ENCODE data around the gene NUP50.

The NUP50 gene

DNA sequence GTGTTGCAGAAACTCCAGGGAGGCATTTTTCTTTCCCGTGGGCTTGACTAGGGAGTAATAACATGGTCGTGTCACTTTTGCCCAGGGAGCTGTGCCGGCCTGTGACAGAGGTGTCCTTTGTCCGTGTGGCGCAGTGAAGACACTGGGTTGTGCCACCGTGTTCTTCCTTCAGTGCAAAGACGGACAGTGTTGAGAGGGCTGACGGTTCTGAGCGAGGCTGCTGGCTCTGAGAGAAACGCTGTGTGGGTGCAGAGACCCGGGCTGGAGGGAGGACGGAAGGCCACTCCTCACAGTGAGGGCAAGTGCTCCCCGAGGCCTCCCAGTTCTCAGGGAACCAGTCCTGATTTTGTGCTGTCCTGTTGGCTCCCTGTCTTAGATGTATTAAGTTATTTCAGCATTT, 20.2 kb downstream of the NUP50 start:
- no peak for DNase-seq
- Histone ChIP-seq H2AK5ac (ENCODE audit: low read length) (no peak overlapping the region), H4K8ac (ENCODE audit: low read depth, low read length) (no peak overlapping the region), H3K27ac (ENCODE audit: low read depth, low read length) (no peak overlapping the region), H3K56ac (ENCODE audit: low read length) (no peak overlapping the region), H3K4me3 (ENCODE audit: low read length) (no peak overlapping the region), H3K79me2 (ENCODE audit: control insufficient read depth, insufficient read depth, low read length) (peaks cover 14% of the 10 kb centered on the region), H3K4ac (ENCODE audit: low read depth, low read length) (no peak overlapping the region), H3K4me1 (ENCODE audit: control insufficient read depth, low read depth, low read length) (no peaks in the 10 kb centered on the region), H3K36me3 (ENCODE audit: control insufficient read depth, insufficient read depth, low read length) (peaks cover 20% of the 10 kb centered on the region), H3K9ac (ENCODE audit: low read length) (no peak overlapping the region), H2BK5ac (ENCODE audit: low read length) (no peak overlapping the region), H2BK120ac (ENCODE audit: low read depth, low read length) (no peak overlapping the region), H4K5ac (ENCODE audit: low read length) (no peak overlapping the region), H3K4me2 (ENCODE audit: low read length) (no peak overlapping the region), H3K79me1 (ENCODE audit: low read length) (peaks cover 17% of the 10 kb centered on the region), H3K23ac (ENCODE audit: low read length) (no peak overlapping the region), H3K18ac (ENCODE audit: low read length) (no peak overlapping the region), H2BK15ac (replicated peaks; ENCODE audit: low read depth) (no peak overlapping the region), H3K27me3 (ENCODE audit: insufficient read depth, low read length, poor library complexity) (no peaks in the 10 kb centered on the region)
- no CpG with 5 or more reads among the region's 13 CpGs for WGBS (ENCODE audit: extremely low coverage, insufficient coverage, low lambda C conversion rate)

DNA sequence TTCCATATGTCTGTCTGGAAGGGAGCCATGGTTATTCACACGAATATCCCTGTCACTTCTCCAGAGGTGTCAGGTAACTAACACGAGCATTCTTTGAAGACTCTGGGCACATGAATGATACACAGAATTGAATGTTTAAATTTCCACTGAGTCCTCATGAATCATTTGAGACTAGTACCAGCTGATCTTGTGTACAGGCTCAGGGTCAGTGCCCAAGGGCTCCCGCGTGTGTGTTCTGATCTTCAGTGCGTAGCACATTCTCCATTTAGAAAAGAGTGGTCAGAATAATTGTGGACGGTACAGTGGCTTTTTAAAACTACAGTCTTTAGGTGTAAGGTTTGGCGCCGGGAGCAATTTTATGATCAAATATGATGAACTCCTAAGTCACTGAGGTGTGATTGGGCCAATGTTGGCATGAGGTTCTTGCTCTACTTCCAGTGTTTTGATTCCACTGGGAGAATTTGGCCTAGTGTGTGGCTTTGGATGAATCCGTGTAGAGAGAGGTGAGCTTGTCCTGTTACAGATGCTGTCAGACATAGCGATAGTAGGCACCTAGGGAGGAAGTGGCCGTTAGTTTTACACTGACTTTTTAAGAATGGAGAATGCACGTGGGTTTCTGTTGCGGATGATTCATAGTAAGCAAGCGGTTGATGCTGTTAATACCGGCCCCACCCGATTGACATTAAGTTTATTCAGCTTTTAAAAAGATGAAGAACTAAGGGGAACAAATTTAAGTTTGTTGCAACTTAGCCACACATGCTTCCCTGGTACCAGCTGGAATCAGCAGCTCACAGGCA, 22.2 kb downstream of the NUP50 start:
- H3K23ac ChIP-seq (ENCODE audit: low read length): no peak overlapping the region
- no peak for DNase-seq
- H3K79me1 ChIP-seq (ENCODE audit: low read length): peaks cover 11% of the 10 kb centered on the region
- H3K27me3 ChIP-seq (ENCODE audit: insufficient read depth, low read length, poor library complexity): no peaks in the 10 kb centered on the region
- no peak overlapping the region for H4K5ac ChIP-seq (ENCODE audit: low read length)
- H4K8ac ChIP-seq (ENCODE audit: low read depth, low read length): no peak overlapping the region
- no peak overlapping the region for H2AK5ac ChIP-seq (ENCODE audit: low read length)
- H3K4me2 ChIP-seq (ENCODE audit: low read length): no peak overlapping the region
- no peak overlapping the region for H3K27ac ChIP-seq (ENCODE audit: low read depth, low read length)
- no peak overlapping the region for H3K4me3 ChIP-seq (ENCODE audit: low read length)
- H2BK5ac ChIP-seq (ENCODE audit: low read length): no peak overlapping the region
- no peak overlapping the region for H3K4ac ChIP-seq (ENCODE audit: low read depth, low read length)
- H3K9ac ChIP-seq (ENCODE audit: low read length): no peak overlapping the region
- H3K36me3 ChIP-seq (ENCODE audit: control insufficient read depth, insufficient read depth, low read length): peaks cover 17% of the 10 kb centered on the region
- H2BK15ac ChIP-seq (replicated peaks; ENCODE audit: low read depth): no peak overlapping the region
- no peak overlapping the region for H3K18ac ChIP-seq (ENCODE audit: low read length)
- no peak overlapping the region for H3K56ac ChIP-seq (ENCODE audit: low read length)
- no peak overlapping the region for H2BK120ac ChIP-seq (ENCODE audit: low read depth, low read length)
- no CpG with 5 or more reads among the region's 16 CpGs for WGBS (ENCODE audit: extremely low coverage, insufficient coverage, low lambda C conversion rate)
- H3K4me1 ChIP-seq (ENCODE audit: control insufficient read depth, low read depth, low read length): no peaks in the 10 kb centered on the region
- peaks cover 1% of the 10 kb centered on the region for H3K79me2 ChIP-seq (ENCODE audit: control insufficient read depth, insufficient read depth, low read length)

DNA sequence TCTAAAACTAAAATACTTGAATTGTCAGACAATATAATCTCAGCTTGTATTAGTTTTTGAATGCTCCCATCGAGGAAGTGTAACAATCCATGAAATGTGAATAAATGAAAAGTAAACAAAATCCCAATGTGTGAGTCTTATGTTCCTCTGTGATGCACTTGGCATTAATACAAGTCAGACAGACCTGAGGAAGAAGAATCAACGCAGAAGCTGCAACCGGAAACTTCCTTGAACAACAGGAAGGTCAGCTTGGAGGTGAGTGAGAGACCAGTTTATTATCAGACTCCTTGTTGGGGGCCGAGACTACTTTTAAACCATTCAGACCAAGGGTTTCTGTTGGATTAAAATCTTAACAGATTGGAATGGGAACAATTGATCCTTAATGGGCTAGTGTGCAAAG, 24.2 kb downstream of the NUP50 start:
- peaks cover 17% of the 10 kb centered on the region for H3K36me3 ChIP-seq (ENCODE audit: control insufficient read depth, insufficient read depth, low read length)

DNA sequence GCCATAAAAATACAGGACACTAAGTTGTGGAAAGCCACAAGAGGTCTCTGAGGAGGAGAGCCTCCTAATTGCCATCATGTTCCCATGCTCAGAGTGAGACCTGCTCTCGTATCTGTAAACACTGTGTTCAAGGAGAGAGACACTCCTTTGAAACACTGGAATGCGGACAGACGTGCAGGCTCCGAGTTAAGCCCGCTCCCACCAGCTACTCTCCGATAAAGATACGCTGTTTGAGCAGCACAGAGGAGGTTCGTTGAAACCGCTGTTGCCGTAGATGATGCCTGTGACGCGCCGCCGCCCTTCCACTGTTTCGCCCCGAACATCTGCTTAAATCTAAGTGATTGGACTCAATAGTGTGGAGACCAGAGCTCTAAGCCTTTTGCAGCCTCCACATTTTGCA, 25.1 kb downstream of the NUP50 start:
- peaks cover 16% of the 10 kb centered on the region for H3K36me3 ChIP-seq (ENCODE audit: control insufficient read depth, insufficient read depth, low read length)
- no peak overlapping the region for H3K27ac ChIP-seq (ENCODE audit: low read depth, low read length)
- H3K56ac ChIP-seq (ENCODE audit: low read length): no peak overlapping the region
- no peak overlapping the region for H3K4ac ChIP-seq (ENCODE audit: low read depth, low read length)
- WGBS (ENCODE audit: extremely low coverage, insufficient coverage, low lambda C conversion rate): no CpG with 5 or more reads among the region's 16 CpGs
- DNase-seq: no peak
- H3K4me3 ChIP-seq (ENCODE audit: low read length): no peak overlapping the region
- no peak overlapping the region for H2AK5ac ChIP-seq (ENCODE audit: low read length)
- no peaks in the 10 kb centered on the region for H3K27me3 ChIP-seq (ENCODE audit: insufficient read depth, low read length, poor library complexity)
- no peak overlapping the region for H4K8ac ChIP-seq (ENCODE audit: low read depth, low read length)
- H3K18ac ChIP-seq (ENCODE audit: low read length): no peak overlapping the region
- H2BK120ac ChIP-seq (ENCODE audit: low read depth, low read length): no peak overlapping the region
- H4K5ac ChIP-seq (ENCODE audit: low read length): no peak overlapping the region
- no peak overlapping the region for H2BK5ac ChIP-seq (ENCODE audit: low read length)
- H2BK15ac ChIP-seq (replicated peaks; ENCODE audit: low read depth): no peak overlapping the region
- H3K9ac ChIP-seq (ENCODE audit: low read length): no peak overlapping the region
- H3K23ac ChIP-seq (ENCODE audit: low read length): no peak overlapping the region
- no peak overlapping the region for H3K4me2 ChIP-seq (ENCODE audit: low read length)
- H3K4me1 ChIP-seq (ENCODE audit: control insufficient read depth, low read depth, low read length): no peaks in the 10 kb centered on the region
- H3K79me1 ChIP-seq (ENCODE audit: low read length): peaks cover 7% of the 10 kb centered on the region
- no peaks in the 10 kb centered on the region for H3K79me2 ChIP-seq (ENCODE audit: control insufficient read depth, insufficient read depth, low read length)

More for the DNA sequence above, 24.2 kb downstream of the NUP50 start:
- DNase-seq: no peak
- no peak overlapping the region for H3K23ac ChIP-seq (ENCODE audit: low read length)
- no CpG with 5 or more reads among the region's 4 CpGs for WGBS (ENCODE audit: extremely low coverage, insufficient coverage, low lambda C conversion rate)
- H2BK120ac ChIP-seq (ENCODE audit: low read depth, low read length): no peak overlapping the region
- H3K79me1 ChIP-seq (ENCODE audit: low read length): peaks cover 7% of the 10 kb centered on the region
- H3K18ac ChIP-seq (ENCODE audit: low read length): no peak overlapping the region
- no peak overlapping the region for H2AK5ac ChIP-seq (ENCODE audit: low read length)
- no peak overlapping the region for H3K27ac ChIP-seq (ENCODE audit: low read depth, low read length)
- H4K8ac ChIP-seq (ENCODE audit: low read depth, low read length): no peak overlapping the region
- no peak overlapping the region for H3K4ac ChIP-seq (ENCODE audit: low read depth, low read length)
- H3K79me2 ChIP-seq (ENCODE audit: control insufficient read depth, insufficient read depth, low read length): no peaks in the 10 kb centered on the region
- H3K4me3 ChIP-seq (ENCODE audit: low read length): no peak overlapping the region
- H3K4me1 ChIP-seq (ENCODE audit: control insufficient read depth, low read depth, low read length): no peaks in the 10 kb centered on the region
- no peak overlapping the region for H2BK5ac ChIP-seq (ENCODE audit: low read length)
- no peaks in the 10 kb centered on the region for H3K27me3 ChIP-seq (ENCODE audit: insufficient read depth, low read length, poor library complexity)
- no peak overlapping the region for H3K9ac ChIP-seq (ENCODE audit: low read length)
- no peak overlapping the region for H4K5ac ChIP-seq (ENCODE audit: low read length)
- H3K56ac ChIP-seq (ENCODE audit: low read length): no peak overlapping the region
- H3K4me2 ChIP-seq (ENCODE audit: low read length): no peak overlapping the region
- no peak overlapping the region for H2BK15ac ChIP-seq (replicated peaks; ENCODE audit: low read depth)

DNA sequence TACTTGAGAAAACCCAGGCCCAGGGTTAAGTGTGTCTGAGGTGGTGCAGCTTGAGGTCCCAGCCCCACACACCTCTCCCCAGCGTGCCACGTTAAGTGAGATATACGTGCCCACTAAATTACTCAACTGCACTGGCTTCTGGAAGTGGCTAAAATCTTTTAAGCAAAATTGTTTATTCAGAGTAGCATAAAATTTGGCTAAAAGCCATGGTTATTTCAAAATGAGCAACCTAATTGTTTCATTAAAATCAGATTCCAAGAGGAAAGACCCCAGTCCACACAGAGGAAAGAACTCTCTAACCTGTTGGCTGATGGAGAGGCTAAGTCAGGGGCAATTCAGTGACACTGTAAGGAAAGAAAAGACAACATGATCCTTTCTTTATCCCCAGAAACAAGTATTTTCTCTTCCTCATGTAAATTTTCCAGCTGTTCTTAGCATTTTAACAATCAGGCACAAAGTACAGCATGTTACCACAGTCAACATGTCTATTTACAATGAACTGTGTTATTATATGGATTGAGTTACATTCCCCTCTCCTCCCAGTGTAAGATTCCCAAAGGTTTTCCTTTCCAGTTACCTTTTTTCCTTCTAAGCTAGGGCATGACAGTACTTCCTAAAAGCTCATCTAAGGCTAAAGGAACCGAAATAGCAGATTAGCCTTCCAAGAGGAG, 26.6 kb downstream of the NUP50 start:
- H2AK5ac ChIP-seq (ENCODE audit: low read length): no peak overlapping the region
- H3K9ac ChIP-seq (ENCODE audit: low read length): no peak overlapping the region
- no peaks in the 10 kb centered on the region for H3K27me3 ChIP-seq (ENCODE audit: insufficient read depth, low read length, poor library complexity)
- H3K4ac ChIP-seq (ENCODE audit: low read depth, low read length): no peak overlapping the region
- H3K4me2 ChIP-seq (ENCODE audit: low read length): no peak overlapping the region
- no peak overlapping the region for H3K27ac ChIP-seq (ENCODE audit: low read depth, low read length)
- no peak for DNase-seq
- H3K4me1 ChIP-seq (ENCODE audit: control insufficient read depth, low read depth, low read length): no peaks in the 10 kb centered on the region
- no peak overlapping the region for H4K8ac ChIP-seq (ENCODE audit: low read depth, low read length)
- no peak overlapping the region for H2BK5ac ChIP-seq (ENCODE audit: low read length)
- peaks cover 4% of the 10 kb centered on the region for H3K79me1 ChIP-seq (ENCODE audit: low read length)
- H3K56ac ChIP-seq (ENCODE audit: low read length): no peak overlapping the region
- peaks cover 7% of the 10 kb centered on the region for H3K36me3 ChIP-seq (ENCODE audit: control insufficient read depth, insufficient read depth, low read length)
- no CpG with 5 or more reads among the region's 4 CpGs for WGBS (ENCODE audit: extremely low coverage, insufficient coverage, low lambda C conversion rate)
- no peak overlapping the region for H2BK15ac ChIP-seq (replicated peaks; ENCODE audit: low read depth)
- H3K79me2 ChIP-seq (ENCODE audit: control insufficient read depth, insufficient read depth, low read length): no peaks in the 10 kb centered on the region
- H4K5ac ChIP-seq (ENCODE audit: low read length): no peak overlapping the region
- no peak overlapping the region for H3K4me3 ChIP-seq (ENCODE audit: low read length)
- no peak overlapping the region for H3K23ac ChIP-seq (ENCODE audit: low read length)
- no peak overlapping the region for H2BK120ac ChIP-seq (ENCODE audit: low read depth, low read length)
- H3K18ac ChIP-seq (ENCODE audit: low read length): no peak overlapping the region

All from mesendoderm (in vitro differentiated cells).